Epidermal melanocyte (primary cell): ENCODE data around the gene ACYP2.
"Not testable (repeated sequence)": the region's sequence is repeated elsewhere in the genome, so short reads cannot be mapped to it uniquely, and the experiment has no call there.

ENCODE experiments used
- DNase-seq: peaks from one replicate; pipeline ENCODE4 v3.0.0; 2011; ENCODE audit warnings: low spot score; ENCODE audit not compliant: insufficient read length

The ACYP2 gene

GRCh38 chr2:54097124-54097523 is 18.3 kb upstream of the ACYP2 start:
- no peak for DNase-seq

- DNase-seq: no peak
Observed at GRCh38 chr2:54099370-54099769, 16.0 kb upstream of the ACYP2 start.

GRCh38 chr2:54099829-54100585 is 15.4 kb upstream of the ACYP2 start:
- no peak for DNase-seq

GRCh38 chr2:54100772-54101171 is 14.6 kb upstream of the ACYP2 start:
- no peak for DNase-seq

- peak; percentile 38 for DNase-seq
Observed at GRCh38 chr2:54103454-54104314, 11.7 kb upstream of the ACYP2 start.

GRCh38 chr2:54106631-54107454 is 8.6 kb upstream of the ACYP2 start:
- no peak for DNase-seq

GRCh38 chr2:54107455-54107764 is 8.0 kb upstream of the ACYP2 start:
- no peak for DNase-seq

- DNase-seq: no peak
Observed at GRCh38 chr2:54107903-54108615, 7.4 kb upstream of the ACYP2 start.

GRCh38 chr2:54109848-54110247 is 5.6 kb upstream of the ACYP2 start:
- DNase-seq: no peak

- not testable (repeated sequence) for DNase-seq
Observed at GRCh38 chr2:54114479-54114878, 936 bp upstream of the ACYP2 start.

- no peak for DNase-seq
Observed at GRCh38 chr2:54114936-54115283, 505 bp upstream of the ACYP2 start.

- not testable (repeated sequence) for DNase-seq
Observed at GRCh38 chr2:54116598-54116997, 1.2 kb downstream of the ACYP2 start.

GRCh38 chr2:54120950-54121349 is 5.5 kb downstream of the ACYP2 start:
- DNase-seq: no peak

- no peak for DNase-seq
Observed at GRCh38 chr2:54122171-54122935, 6.9 kb downstream of the ACYP2 start.

- DNase-seq: no peak
Observed at GRCh38 chr2:54122939-54123338, 7.5 kb downstream of the ACYP2 start.

GRCh38 chr2:54127174-54127573 is 11.8 kb downstream of the ACYP2 start:
- not testable (repeated sequence) for DNase-seq

- DNase-seq: no peak
Observed at GRCh38 chr2:54133056-54133455, 17.6 kb downstream of the ACYP2 start.

- DNase-seq: no peak
Observed at GRCh38 chr2:54139210-54139609, 23.8 kb downstream of the ACYP2 start.

- DNase-seq: no peak
Observed at GRCh38 chr2:54143780-54144179, 28.4 kb downstream of the ACYP2 start.

- no peak for DNase-seq
Observed at GRCh38 chr2:54148391-54148790, 33.0 kb downstream of the ACYP2 start.
